HG02798 (cell line): ENCODE results near the gene NUMA1.

Experiments used
- ATAC-seq: cut with Tn5 transposase; IDR thresholded peaks from one replicate; pipeline ENCODE4 v1.9.1; 2021; ENCODE audit warnings: mild to moderate bottlenecking; ENCODE audit not compliant: unreplicated experiment, poor library complexity

The NUMA1 gene

DNA sequence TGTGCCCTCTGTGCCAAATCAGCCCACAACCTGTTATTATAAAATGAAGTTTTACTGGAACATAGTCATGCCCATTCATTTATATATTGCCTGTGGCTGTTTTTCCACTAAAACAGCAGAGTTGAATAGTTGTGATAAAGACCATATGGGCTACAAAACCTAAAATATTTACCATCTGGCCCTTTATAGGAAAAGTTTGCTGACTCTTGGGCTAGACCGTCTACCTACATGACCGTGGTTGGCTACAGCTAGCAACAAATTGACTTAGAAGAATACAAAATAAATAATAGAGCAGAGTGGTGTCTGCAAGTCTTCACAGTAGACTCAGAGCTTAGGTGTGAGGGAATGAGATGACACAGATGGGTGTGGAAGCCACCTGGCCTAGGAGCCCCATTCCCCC is 92.8 kb downstream of the NUMA1 start:
- ATAC-seq, result no peak

DNA sequence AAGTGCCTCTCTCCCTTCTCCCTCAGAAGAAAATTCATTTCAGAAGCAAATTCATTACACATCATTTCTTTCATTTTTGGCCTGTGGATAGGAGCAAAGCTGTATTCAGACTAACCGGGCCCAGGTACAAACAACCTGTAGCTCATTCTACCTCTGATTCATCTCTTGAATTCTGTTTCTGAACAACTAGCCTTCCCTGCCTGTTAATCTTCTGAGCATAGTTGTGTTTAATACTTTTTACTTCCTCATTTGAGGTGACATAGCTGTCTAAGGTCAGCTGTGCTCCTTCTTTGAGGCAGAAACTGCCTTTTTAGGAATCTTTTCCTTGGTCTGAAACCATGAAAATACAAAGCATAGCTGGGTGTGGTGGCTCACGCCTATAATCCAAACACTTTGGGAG is 94.2 kb downstream of the NUMA1 start:
- ATAC-seq, result no peak

DNA sequence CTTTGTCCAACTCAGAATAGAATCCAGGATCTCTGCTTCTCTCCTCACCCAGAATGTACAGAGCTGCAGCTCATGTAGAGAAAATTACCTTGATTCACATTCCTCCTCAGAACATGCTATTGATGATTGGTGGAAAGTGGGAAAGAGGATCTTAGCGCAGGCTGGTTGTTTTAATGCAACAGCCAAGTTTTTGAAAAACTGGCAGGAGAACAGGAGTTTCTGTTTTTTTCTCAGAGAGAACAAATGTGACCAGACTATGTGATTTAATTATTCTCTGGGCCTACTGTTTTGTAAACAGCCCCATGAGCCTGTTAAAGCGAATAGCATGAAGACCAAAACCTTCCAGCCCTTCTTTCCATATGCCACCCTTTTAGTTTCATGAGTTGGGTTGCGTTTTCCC is 100.7 kb downstream of the NUMA1 start:
- ATAC-seq, result no peak

DNA sequence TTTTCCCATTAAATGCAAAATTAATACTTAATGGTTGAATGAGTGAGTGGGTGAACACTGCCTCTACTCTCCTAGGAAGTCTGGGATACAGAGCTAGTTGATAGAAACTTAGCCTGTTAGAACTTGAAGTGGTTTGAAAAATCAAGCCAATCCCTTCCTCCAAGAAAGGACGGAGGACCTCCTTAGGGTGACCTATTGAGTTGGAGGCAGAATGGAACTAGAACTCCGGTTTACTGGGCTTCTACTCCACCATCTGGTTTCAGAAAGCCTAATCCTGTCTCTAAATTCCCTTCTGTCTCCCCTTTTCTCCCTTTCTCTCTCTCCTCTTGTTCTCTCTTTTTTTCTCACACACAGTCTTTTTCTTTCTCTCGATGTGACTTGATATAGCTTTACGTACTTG is 101.2 kb downstream of the NUMA1 start:
- ATAC-seq, result no peak

DNA sequence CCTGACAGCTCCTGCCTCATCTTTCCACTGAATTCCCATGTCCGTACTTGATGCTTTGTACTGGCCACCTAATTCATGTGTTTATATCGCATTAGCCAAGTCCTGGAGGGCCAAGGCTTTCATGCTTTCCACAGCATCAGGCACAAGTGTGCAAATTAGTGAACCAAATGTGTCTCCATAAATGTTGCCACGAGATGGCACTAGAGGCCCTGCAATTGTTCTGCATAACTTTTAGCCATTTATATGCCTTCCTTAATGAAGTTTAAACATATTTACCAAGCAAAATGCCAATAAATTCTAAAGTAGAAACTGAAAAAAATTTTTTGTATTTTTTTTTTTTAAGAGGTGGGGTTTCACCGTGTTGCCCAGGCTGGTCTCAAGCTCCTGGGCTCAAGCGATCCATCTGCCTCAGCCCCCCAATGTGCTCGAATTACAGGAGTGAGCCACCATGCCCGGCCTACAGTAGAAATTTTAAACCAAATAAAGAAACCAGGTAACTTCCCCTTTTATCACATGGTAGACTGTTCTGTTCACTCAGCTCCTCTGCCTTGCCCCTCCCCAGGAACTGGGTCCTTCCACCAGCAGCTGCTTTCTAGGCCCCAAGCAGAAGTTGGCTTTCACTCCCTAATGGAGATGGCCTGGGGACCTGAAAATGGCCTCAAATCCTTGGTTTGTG is 102.5 kb downstream of the NUMA1 start:
- ATAC-seq, result peak; percentile 46

DNA sequence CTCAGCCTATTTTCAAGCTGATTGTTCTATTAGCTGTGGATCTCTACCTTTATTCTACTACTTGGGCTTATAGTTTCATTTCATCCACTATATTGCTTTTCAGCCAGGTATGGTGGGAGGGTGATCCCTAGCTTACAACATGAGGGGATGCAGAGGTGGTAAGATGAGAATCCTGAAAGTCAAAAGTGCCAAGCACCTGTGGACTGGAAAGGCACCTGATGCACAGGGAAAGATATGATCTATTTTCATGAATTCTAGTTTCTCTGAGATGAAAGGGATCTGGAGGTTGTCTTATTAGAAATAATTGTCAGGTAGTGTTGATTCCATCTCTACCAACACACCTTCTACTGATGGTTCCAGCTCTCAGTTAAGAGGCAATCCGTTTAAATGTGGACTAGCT is 103.3 kb downstream of the NUMA1 start:
- no peak for ATAC-seq

DNA sequence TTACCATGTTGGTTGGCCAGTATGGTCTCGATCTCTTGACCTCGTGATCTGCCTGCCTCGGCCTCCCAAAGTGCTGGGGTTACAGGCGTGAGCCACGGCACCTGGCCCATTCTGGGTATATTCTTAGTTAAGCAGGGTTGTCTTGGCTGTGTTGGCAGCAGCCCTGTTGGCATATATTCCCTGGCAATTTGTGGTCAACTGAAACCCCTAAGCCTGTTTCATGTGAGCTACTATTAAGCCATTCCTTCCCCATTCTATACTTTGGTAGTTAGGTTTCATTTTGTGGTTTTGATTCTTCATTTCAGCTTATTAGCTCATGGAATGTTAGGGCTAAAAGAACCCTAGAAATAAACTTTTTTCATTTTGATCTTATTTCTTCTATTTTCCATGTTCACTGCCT is 103.8 kb downstream of the NUMA1 start:
- no peak for ATAC-seq

DNA sequence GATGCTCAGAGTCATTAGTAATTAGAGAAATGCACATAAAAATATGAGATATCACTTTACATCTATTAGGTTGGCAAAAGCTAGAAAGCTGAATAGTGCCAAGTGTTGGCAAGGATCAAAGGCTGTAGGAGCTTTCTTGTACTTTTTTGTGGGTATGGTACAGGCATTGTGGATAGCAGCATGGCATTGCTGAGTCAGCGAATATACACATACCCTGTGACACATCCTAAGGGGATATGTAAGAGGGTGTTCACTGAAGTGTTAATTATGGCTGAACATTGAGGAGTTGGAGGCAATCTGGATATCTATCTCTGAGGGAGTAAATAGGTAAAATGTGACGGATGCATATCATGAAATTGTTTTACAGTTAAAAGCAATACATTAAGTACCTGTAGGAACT is 108.7 kb downstream of the NUMA1 start:
- no peak for ATAC-seq

DNA sequence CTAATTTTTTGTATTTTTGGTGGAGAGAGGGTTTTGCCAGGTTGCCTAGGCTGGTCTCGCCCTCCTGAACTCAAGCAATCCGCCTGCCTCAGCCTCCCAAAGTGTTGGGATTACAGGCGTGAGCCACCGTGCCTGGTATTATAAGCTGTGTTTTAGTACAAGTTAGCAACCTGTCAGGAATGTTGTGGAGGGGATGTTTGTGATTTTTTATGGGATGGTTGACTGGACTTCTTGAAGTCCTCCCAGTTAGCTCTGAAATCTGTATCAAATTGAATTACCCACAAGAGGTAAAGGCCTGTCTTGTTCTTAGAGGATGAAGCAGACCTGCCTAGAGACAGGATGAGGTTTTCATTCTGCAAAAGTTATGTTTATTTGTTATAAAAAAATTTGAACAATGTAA is 115.7 kb downstream of the NUMA1 start:
- no peak for ATAC-seq

DNA sequence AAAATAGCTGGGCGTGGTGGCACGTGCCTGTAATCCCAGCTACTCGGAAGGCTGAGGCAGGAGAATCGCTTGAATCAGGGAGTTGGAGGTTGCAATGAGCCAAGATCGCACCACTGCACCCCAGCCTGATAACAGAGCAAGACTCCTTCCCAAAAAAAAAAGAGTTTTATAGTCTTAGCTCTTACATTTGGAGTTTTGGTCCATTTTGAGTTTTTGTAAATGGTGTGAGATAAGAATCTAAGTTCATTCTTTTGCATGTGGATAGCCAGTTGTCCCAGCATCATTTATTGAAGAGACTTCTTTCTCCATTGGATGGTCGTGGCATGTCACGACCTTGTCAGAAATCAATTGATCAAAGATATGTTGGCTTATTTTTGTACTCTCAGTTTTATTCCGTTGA is 116.9 kb downstream of the NUMA1 start:
- no peak for ATAC-seq

DNA sequence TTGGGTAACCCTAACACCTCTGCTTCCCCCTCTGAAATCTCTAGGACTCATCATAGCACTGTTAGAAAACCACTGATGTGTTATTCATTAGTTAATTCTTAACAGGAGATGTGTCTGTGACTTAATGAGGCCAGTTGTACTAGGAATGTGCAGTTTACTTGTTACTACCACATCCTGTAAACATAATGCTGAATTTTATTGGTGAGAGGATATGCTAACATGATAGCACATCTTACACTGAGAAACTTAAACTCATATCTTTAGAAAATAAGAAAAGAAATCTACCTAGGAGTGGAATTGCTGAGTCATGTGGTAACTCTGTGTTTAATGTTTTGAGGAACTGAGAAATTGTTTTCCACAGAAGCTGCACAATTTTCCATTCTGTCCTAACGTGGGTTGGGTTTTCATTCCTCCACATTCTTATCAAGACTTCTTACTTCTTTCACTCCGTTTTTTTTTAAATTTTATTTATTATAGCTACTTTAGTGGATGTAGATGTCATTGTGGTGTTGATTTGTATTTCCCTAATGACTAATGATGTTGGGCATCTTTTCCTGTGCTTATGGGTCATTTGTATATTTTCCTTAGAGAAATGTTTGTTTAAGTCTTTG is 117.8 kb downstream of the NUMA1 start:
- no peak for ATAC-seq

DNA sequence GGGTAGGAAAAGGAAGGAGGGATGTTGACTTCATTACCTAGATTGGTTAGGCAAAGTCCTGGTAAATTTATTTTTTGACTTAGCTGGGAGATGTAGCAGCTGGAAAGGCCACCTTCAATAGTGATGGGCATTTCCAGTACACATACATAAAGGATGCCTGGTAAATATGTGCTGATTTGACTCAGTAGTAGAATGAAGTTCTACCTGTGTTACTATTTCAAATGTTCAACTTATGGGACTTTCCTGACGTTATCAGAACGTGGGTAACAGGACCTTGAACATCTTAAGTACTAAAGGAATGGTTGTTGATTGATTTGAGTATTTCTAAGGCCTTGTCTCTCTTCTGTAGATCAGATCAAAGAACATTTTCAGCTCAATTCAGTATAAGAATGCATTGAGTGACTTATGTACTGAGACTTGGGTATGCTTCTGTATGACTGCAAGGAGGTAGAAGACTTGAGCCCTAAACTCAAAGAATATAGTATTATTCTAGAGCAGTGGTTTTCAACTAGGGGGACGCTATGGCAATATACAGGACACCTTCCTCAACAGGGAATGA is 124.4 kb downstream of the NUMA1 start:
- ATAC-seq, result no peak
